ENCODE results near the gene TBC1D5. TPM values are rescaled to one million over a fixed set of nuclear protein-coding genes. Genes with fewer than 3 reads are reported as not detected.
"Not testable (repeated sequence)": the region's sequence is repeated elsewhere in the genome, so short reads cannot be mapped to it uniquely, and the experiment has no call there.

TBC1D5 gene
- total RNA-seq, 1 donor from 2014 or later = 108 TPM

- Histone ChIP-seq H3K4me3 (no peak overlapping the region), H3K27me3 (no peaks in the 10 kb centered on the region), H3K27ac (no peak overlapping the region), H3K9me3 (ENCODE audit: low read depth) (peaks cover 11% of the 10 kb centered on the region), H2AFZ (replicated peaks) (no peak overlapping the region), H3K36me3 (no peaks in the 10 kb centered on the region), H3K79me2 (ENCODE audit: low read depth) (no peaks in the 10 kb centered on the region), H3K9ac (no peak overlapping the region), H4K20me1 (ENCODE audit: low read depth) (no peaks in the 10 kb centered on the region), H3F3A (ENCODE audit: low read depth) (no peaks in the 10 kb centered on the region), H3K4me1 (peaks cover 8% of the 10 kb centered on the region), H3K4me2 (no peak overlapping the region)
- Mint-ChIP-seq H3K4me1 (no peaks in the 10 kb centered on the region), H3K27me3 (ENCODE audit: insufficient read depth, low read depth) (no peaks in the 10 kb centered on the region), H3K27ac (no peak overlapping the region), H3K36me3 (peaks cover 14% of the 10 kb centered on the region), H3K4me3 (no peak overlapping the region), H3K9me3 (peaks cover 7% of the 10 kb centered on the region)
- no peak for DNase-seq (ENCODE audit: low spot score)
- TF ChIP-seq CTCF (IDR thresholded peaks at IDR 0.05) (no peak), EZH2 (IDR thresholded peaks at IDR 0.05) (no peak), EZH2phosphoT487 (IDR thresholded peaks at IDR 0.05) (no peak)
Observed at GRCh38 chr3:17396036-17396435, 346.4 kb downstream of the TBC1D5 start.

GRCh38 chr3:17394541-17395155, 347.8 kb downstream of the TBC1D5 start:
- Histone ChIP-seq H3F3A (ENCODE audit: low read depth) (no peaks in the 10 kb centered on the region), H2AFZ (replicated peaks) (no peak overlapping the region), H3K36me3 (no peaks in the 10 kb centered on the region), H3K27me3 (no peaks in the 10 kb centered on the region), H3K4me3 (no peak overlapping the region), H4K20me1 (ENCODE audit: low read depth) (no peaks in the 10 kb centered on the region), H3K4me1 (peaks cover 8% of the 10 kb centered on the region), H3K79me2 (ENCODE audit: low read depth) (no peaks in the 10 kb centered on the region), H3K4me2 (no peak overlapping the region), H3K9ac (no peak overlapping the region), H3K9me3 (ENCODE audit: low read depth) (peaks cover 11% of the 10 kb centered on the region), H3K27ac (no peak overlapping the region)
- Mint-ChIP-seq H3K9me3 (peaks cover 7% of the 10 kb centered on the region), H3K4me1 (no peaks in the 10 kb centered on the region), H3K27me3 (ENCODE audit: insufficient read depth, low read depth) (no peaks in the 10 kb centered on the region), H3K27ac (no peak overlapping the region), H3K36me3 (peaks cover 14% of the 10 kb centered on the region), H3K4me3 (no peak overlapping the region)
- no peak for TF ChIP-seq CTCF (IDR thresholded peaks at IDR 0.05)
- TF ChIP-seq EZH2phosphoT487 (IDR thresholded peaks at IDR 0.05) = no peak
- no peak for TF ChIP-seq EZH2 (IDR thresholded peaks at IDR 0.05)
- no peak for DNase-seq (ENCODE audit: low spot score)

GRCh38 chr3:17392516-17392915, 349.9 kb downstream of the TBC1D5 start:
- H3K9me3 Mint-ChIP-seq; H3K27ac ChIP-seq; DNase-seq (ENCODE audit: low spot score); H3F3A ChIP-seq (ENCODE audit: low read depth); H3K4me2 ChIP-seq; H3K4me1 Mint-ChIP-seq; H3K4me3 ChIP-seq; H3K36me3 ChIP-seq; H3K4me3 Mint-ChIP-seq; H3K4me1 ChIP-seq; H4K20me1 ChIP-seq (ENCODE audit: low read depth); H3K27me3 ChIP-seq; H3K27ac Mint-ChIP-seq; H3K79me2 ChIP-seq (ENCODE audit: low read depth); H3K27me3 Mint-ChIP-seq (ENCODE audit: insufficient read depth, low read depth); H2AFZ ChIP-seq (replicated peaks); H3K9ac ChIP-seq: not testable (repeated sequence)
- peaks cover 11% of the 10 kb centered on the region for H3K9me3 ChIP-seq (ENCODE audit: low read depth)
- peaks cover 13% of the 10 kb centered on the region for H3K36me3 Mint-ChIP-seq

- H3K9ac ChIP-seq = no peak overlapping the region
- no peak overlapping the region for H3K27ac ChIP-seq
- H3K9me3 Mint-ChIP-seq = peaks cover 7% of the 10 kb centered on the region
- no peaks in the 10 kb centered on the region for H3K79me2 ChIP-seq (ENCODE audit: low read depth)
- peaks cover 13% of the 10 kb centered on the region for H3K36me3 Mint-ChIP-seq
- peaks cover 11% of the 10 kb centered on the region for H3K9me3 ChIP-seq (ENCODE audit: low read depth)
- H4K20me1 ChIP-seq (ENCODE audit: low read depth) = no peaks in the 10 kb centered on the region
- no peak overlapping the region for H3K27ac Mint-ChIP-seq
- H3K4me3 ChIP-seq = no peak overlapping the region
- no peak overlapping the region for H3K4me3 Mint-ChIP-seq
- H3K27me3 ChIP-seq = no peaks in the 10 kb centered on the region
- H3K27me3 Mint-ChIP-seq (ENCODE audit: insufficient read depth, low read depth) = no peaks in the 10 kb centered on the region
- H3K4me1 Mint-ChIP-seq = no peaks in the 10 kb centered on the region
- TF ChIP-seq EZH2 (IDR thresholded peaks at IDR 0.05) = no peak
- TF ChIP-seq EZH2phosphoT487 (IDR thresholded peaks at IDR 0.05) = no peak
- TF ChIP-seq CTCF (IDR thresholded peaks at IDR 0.05) = no peak
- no peak overlapping the region for H3K4me2 ChIP-seq
- no peak overlapping the region for H2AFZ ChIP-seq (replicated peaks)
- no peaks in the 10 kb centered on the region for H3F3A ChIP-seq (ENCODE audit: low read depth)
- H3K36me3 ChIP-seq = no peaks in the 10 kb centered on the region
- no peaks in the 10 kb centered on the region for H3K4me1 ChIP-seq
- DNase-seq (ENCODE audit: low spot score) = no peak
Observed at GRCh38 chr3:17390785-17391184, 351.6 kb downstream of the TBC1D5 start.

Data from neural progenitor cell (in vitro differentiated cells).